Liver (tissue), 9 donors: ENCODE data around the gene MST1R. TPM values are rescaled to one million over a fixed set of nuclear protein-coding genes. Genes with fewer than 3 reads are reported as not detected.

Experiments
- DNase-seq: peaks from one replicate; pipeline ENCODE4 v3.0.0-alpha.2; 2017; ENCODE audit warnings: low spot score
- H3K27ac ChIP-seq, 2 donors: one replicate each; pipeline ENCODE4 v1.7.0; 2013; ENCODE audit warnings: inconsistent platforms in 2 of 2, low read length in 2 of 2, control low read depth in 1 of 2, low read depth in 1 of 2, mild to moderate bottlenecking in 1 of 2
- H3K27me3 ChIP-seq, 4 donors: one replicate each; pipeline versions ENCODE4 v1.6.1 to v1.7.0; 2013; ENCODE audit warnings: low read length in 3 of 4, inconsistent platforms in 1 of 4, mild to moderate bottlenecking in 1 of 4, moderate library complexity in 1 of 4; ENCODE audit not compliant: control insufficient read depth in 4 of 4, insufficient read depth in 4 of 4
- H3K36me3 ChIP-seq, 4 donors: one replicate each; pipeline versions ENCODE4 v1.6.1 to v1.7.0; 2013; ENCODE audit warnings: low read length in 3 of 4, mild to moderate bottlenecking in 3 of 4, low read depth in 1 of 4, moderate library complexity in 1 of 4; ENCODE audit not compliant: control insufficient read depth in 4 of 4, insufficient read depth in 3 of 4
- H3K4me1 ChIP-seq, 4 donors: one replicate each; pipeline versions ENCODE4 v1.6.1 to v1.7.0; 2013; ENCODE audit warnings: low read length in 3 of 4, mild to moderate bottlenecking in 3 of 4, moderate library complexity in 1 of 4; ENCODE audit not compliant: control insufficient read depth in 4 of 4, insufficient read depth in 4 of 4
- H3K4me3 ChIP-seq, 3 donors: one replicate each; pipeline versions ENCODE4 v1.6.1 to v1.7.0; 2013; ENCODE audit warnings: low read length in 3 of 3, control low read depth in 1 of 3, low read depth in 1 of 3, mild to moderate bottlenecking in 1 of 3
- H3K9ac ChIP-seq, 2 donors: one replicate each; pipeline ENCODE4 v1.7.0; 2013; ENCODE audit warnings: low read length in 2 of 2, mild to moderate bottlenecking in 2 of 2, moderate library complexity in 2 of 2, control low read depth in 1 of 2, low read depth in 1 of 2
- H3K9me3 ChIP-seq, 4 donors: one replicate each; pipeline versions ENCODE4 v1.6.1 to v1.7.0; 2013; ENCODE audit warnings: low read length in 3 of 4; ENCODE audit not compliant: control insufficient read depth in 4 of 4
- EGR1 ChIP-seq, 2 donors: IDR thresholded peaks; 2 replicates each; pipeline ENCODE4 v1.6.1; 2016 to 2018; ENCODE audit warnings: antibody characterized with exemption in 2 of 2, low read depth in 2 of 2
- FOXA1 ChIP-seq: IDR thresholded peaks from 2 replicates; pipeline ENCODE4 v1.6.1; 2016; ENCODE audit warnings: antibody characterized with exemption
- FOXA2 ChIP-seq: IDR thresholded peaks from 2 replicates; pipeline ENCODE4 v1.6.1; 2016; ENCODE audit warnings: antibody characterized with exemption
- GABPA ChIP-seq, 2 donors: IDR thresholded peaks in 1 of 2; conservative IDR thresholded peaks in 1 of 2; 2 replicates each; pipeline ENCODE4 v1.6.1; 2016; ENCODE audit warnings: antibody characterized with exemption in 2 of 2, mild to moderate bottlenecking in 1 of 2, moderate library complexity in 1 of 2
- HNF4A ChIP-seq, 2 donors: conservative IDR thresholded peaks; 2 replicates each; pipeline ENCODE4 v1.6.1; 2016; ENCODE audit warnings: antibody characterized with exemption in 2 of 2, mild to moderate bottlenecking in 2 of 2
- HNF4G ChIP-seq: IDR thresholded peaks from 2 replicates; pipeline ENCODE4 v1.6.1; 2016; ENCODE audit warnings: antibody characterized with exemption
- JUND ChIP-seq, 2 donors: IDR thresholded peaks; 2 replicates each; pipeline ENCODE4 v1.6.1; 2016; ENCODE audit warnings: antibody characterized with exemption in 2 of 2
- NR2F2 ChIP-seq: IDR thresholded peaks from 2 replicates; pipeline ENCODE4 v1.6.1; 2016; ENCODE audit warnings: antibody characterized with exemption
- RAD21 ChIP-seq, 2 donors: IDR thresholded peaks; 2 replicates each; pipeline ENCODE4 v1.6.1; 2016; ENCODE audit warnings: antibody characterized with exemption in 2 of 2, mild to moderate bottlenecking in 2 of 2
- REST ChIP-seq: IDR thresholded peaks from 2 replicates; pipeline ENCODE4 v1.6.1; 2016; ENCODE audit warnings: antibody characterized with exemption, mild to moderate bottlenecking
- RXRA ChIP-seq, 2 donors: IDR thresholded peaks; 2 replicates each; pipeline ENCODE4 v1.6.1; 2017 to 2018; ENCODE audit warnings: antibody characterized with exemption in 2 of 2, mild to moderate bottlenecking in 1 of 2
- SP1 ChIP-seq: IDR thresholded peaks from 2 replicates; pipeline ENCODE4 v1.6.1; 2018; ENCODE audit warnings: antibody characterized with exemption, mild to moderate bottlenecking
- TAF1 ChIP-seq: conservative IDR thresholded peaks from 2 replicates; pipeline ENCODE4 v1.6.1; 2016; ENCODE audit warnings: antibody characterized with exemption, mild to moderate bottlenecking
- YY1 ChIP-seq: IDR thresholded peaks from 2 replicates; pipeline ENCODE4 v1.6.1; 2016; ENCODE audit warnings: antibody characterized with exemption, mild to moderate bottlenecking
- WGBS: extraction: QIAGEN DNeasy Blood & Tissue Kit; methylation state at CpG from one replicate; pipeline ENCODE4 v1.1.7; 2013; 5-methylcytosine and 5-hydroxymethylcytosine counted together
- polyA plus RNA-seq, 2 donors: library from polyadenylated mRNA; stranded (reverse) in 1 of 2; unstranded in 1 of 2; fragments of 200-250 nt in 1 of 2; fragments of >200 nt in 1 of 2; fragmentation: Nextera tagmentation in 1 of 2; extraction: Ambion mirVana in 1 of 2; gene quantifications; one replicate each; pipeline versions ENCODE4 v1.2.1 to v1.2.3, GENCODE V29; 2013 to 2015
- total RNA-seq, 2 donors: library from RNA; depleted of rRNA; stranded (reverse); fragments of >200 nt; gene quantifications; one replicate each; pipeline ENCODE4 v1.2.3, GENCODE V29; 2014
- TF ChIP-seq, protein P1 (sequence below): IDR thresholded peaks from 2 replicates; pipeline ENCODE4 v1.6.1; 2016; ENCODE audit warnings: antibody characterized with exemption
- TF ChIP-seq, protein P2 (sequence below): IDR thresholded peaks from 2 replicates; pipeline ENCODE4 v1.6.1; 2016; ENCODE audit warnings: antibody characterized with exemption
- TF ChIP-seq, protein P3 (sequence below): IDR thresholded peaks from 2 replicates; pipeline ENCODE4 v1.6.1; 2016; ENCODE audit warnings: antibody characterized with exemption
- TF ChIP-seq, protein P4 (sequence below): fragments of 150-350 bp; IDR thresholded peaks from 2 replicates; pipeline ENCODE4 v1.5.1; 2017; ENCODE audit warnings: improper control_type of control experiment, low read depth, low read length; ENCODE audit not compliant: missing input control
- donor health status: healthy.
- donor health status: healthy.
- donor health status: healthy.
- donor health status: healthy.
- donor health status: healthy.

Gene MST1R
- total and polyA plus RNA-seq, 4 donors, result 0.10 to 0.56 (median 0.33) TPM

DNA sequence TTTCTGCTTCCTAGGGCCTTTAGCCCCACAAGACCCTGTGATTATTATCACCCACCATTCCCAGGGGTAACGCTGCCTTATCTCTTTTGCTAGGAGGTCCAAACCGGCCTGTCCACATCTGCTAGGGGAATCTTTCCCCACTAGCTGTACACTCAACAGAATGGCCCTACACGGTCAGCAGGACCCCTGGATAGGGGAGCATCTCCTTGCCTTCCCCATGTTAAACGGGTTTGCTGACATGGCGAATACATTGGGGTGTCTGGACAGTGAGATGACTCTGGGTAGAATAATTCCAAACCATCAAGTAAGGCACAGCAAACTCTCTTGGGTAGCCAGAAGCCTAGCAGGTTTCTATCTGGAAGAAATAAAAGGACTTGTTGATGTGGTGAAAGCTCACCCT is 48.0 kb downstream of the MST1R start:
- no peak overlapping the region for H3K4me3 ChIP-seq
- H3K4me1 ChIP-seq, result peaks cover 5 to 16% (median 10%) of the 10 kb centered on the region in 4 donors
- no peak for TF ChIP-seq RXRA (IDR thresholded peaks at IDR 0.05)
- no peak for TF ChIP-seq REST
- TF ChIP-seq HNF4A (conservative IDR thresholded peaks at IDR 0.05), result no peak
- TF ChIP-seq YY1, result no peak
- no peak for TF ChIP-seq HNF4G
- no peak for TF ChIP-seq JUND (IDR thresholded peaks at IDR 0.05)
- TF ChIP-seq, protein P1, sequence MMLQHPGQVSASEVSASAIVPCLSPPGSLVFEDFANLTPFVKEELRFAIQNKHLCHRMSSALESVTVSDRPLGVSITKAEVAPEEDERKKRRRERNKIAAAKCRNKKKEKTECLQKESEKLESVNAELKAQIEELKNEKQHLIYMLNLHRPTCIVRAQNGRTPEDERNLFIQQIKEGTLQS, result no peak
- TF ChIP-seq SP1, result no peak
- TF ChIP-seq, protein P2, sequence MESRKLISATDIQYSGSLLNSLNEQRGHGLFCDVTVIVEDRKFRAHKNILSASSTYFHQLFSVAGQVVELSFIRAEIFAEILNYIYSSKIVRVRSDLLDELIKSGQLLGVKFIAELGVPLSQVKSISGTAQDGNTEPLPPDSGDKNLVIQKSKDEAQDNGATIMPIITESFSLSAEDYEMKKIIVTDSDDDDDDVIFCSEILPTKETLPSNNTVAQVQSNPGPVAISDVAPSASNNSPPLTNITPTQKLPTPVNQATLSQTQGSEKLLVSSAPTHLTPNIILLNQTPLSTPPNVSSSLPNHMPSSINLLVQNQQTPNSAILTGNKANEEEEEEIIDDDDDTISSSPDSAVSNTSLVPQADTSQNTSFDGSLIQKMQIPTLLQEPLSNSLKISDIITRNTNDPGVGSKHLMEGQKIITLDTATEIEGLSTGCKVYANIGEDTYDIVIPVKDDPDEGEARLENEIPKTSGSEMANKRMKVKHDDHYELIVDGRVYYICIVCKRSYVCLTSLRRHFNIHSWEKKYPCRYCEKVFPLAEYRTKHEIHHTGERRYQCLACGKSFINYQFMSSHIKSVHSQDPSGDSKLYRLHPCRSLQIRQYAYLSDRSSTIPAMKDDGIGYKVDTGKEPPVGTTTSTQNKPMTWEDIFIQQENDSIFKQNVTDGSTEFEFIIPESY, result no peak
- TF ChIP-seq FOXA2, result no peak
- TF ChIP-seq TAF1, result no peak
- TF ChIP-seq, protein P3, sequence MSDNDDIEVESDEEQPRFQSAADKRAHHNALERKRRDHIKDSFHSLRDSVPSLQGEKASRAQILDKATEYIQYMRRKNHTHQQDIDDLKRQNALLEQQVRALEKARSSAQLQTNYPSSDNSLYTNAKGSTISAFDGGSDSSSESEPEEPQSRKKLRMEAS, result no peak
- TF ChIP-seq, protein P4, sequence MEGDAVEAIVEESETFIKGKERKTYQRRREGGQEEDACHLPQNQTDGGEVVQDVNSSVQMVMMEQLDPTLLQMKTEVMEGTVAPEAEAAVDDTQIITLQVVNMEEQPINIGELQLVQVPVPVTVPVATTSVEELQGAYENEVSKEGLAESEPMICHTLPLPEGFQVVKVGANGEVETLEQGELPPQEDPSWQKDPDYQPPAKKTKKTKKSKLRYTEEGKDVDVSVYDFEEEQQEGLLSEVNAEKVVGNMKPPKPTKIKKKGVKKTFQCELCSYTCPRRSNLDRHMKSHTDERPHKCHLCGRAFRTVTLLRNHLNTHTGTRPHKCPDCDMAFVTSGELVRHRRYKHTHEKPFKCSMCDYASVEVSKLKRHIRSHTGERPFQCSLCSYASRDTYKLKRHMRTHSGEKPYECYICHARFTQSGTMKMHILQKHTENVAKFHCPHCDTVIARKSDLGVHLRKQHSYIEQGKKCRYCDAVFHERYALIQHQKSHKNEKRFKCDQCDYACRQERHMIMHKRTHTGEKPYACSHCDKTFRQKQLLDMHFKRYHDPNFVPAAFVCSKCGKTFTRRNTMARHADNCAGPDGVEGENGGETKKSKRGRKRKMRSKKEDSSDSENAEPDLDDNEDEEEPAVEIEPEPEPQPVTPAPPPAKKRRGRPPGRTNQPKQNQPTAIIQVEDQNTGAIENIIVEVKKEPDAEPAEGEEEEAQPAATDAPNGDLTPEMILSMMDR, result no peak
- no peak for TF ChIP-seq FOXA1
- no peak for TF ChIP-seq EGR1 (IDR thresholded peaks at IDR 0.05; ENCODE audit: low read depth in 2 of 2)
- TF ChIP-seq GABPA (IDR thresholded peaks at IDR 0.05 in 1 of 2, conservative IDR thresholded peaks at IDR 0.05 in 1 of 2), result no peak
- TF ChIP-seq NR2F2, result no peak
- TF ChIP-seq RAD21 (IDR thresholded peaks at IDR 0.05), result no peak
- no peak overlapping the region for H3K9ac ChIP-seq
- H3K9me3 ChIP-seq, result no peaks in the 10 kb centered on the region
- no peak overlapping the region for H3K27ac ChIP-seq
- DNase-seq, result no peak
- WGBS, result 62% methylated on average over 5 of the region's 5 CpGs
- no peaks in the 10 kb centered on the region for H3K27me3 ChIP-seq
- H3K36me3 ChIP-seq, result no peaks in the 10 kb centered on the region

DNA sequence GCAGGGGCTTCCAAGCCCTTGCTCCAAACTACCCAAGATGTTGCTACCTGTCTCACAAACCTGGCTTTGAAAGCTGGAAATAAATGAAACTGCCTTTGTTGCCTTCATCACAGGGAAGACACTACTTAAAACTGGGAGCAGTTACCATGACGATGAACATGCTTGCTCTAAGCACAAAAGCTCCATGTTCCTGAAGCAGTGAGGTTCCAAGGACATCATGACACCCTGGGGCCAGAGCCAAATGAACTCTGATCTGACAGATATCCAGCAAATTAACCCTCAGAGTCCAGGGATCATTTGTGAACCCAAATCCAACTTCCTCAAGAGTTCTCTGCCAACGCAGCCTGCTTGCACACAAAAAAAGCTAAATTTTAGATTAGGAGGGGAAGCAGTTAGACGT is 58.0 kb downstream of the MST1R start:
- no peaks in the 10 kb centered on the region for H3K36me3 ChIP-seq
- H3K9ac ChIP-seq, result no peak overlapping the region
- WGBS, result 54% methylated on average over 3 of the region's 3 CpGs
- H3K9me3 ChIP-seq, result no peaks in the 10 kb centered on the region
- DNase-seq, result no peak
- no peaks in the 10 kb centered on the region for H3K27me3 ChIP-seq
- no peak overlapping the region for H3K27ac ChIP-seq
- H3K4me3 ChIP-seq, result no peak overlapping the region
- peaks cover 1 to 10% (median 7%) of the 10 kb centered on the region in 4 donors for H3K4me1 ChIP-seq
- TF ChIP-seq GABPA (IDR thresholded peaks at IDR 0.05 in 1 of 2, conservative IDR thresholded peaks at IDR 0.05 in 1 of 2) (no peak), HNF4A (conservative IDR thresholded peaks at IDR 0.05) (peak; percentile 74 to 91), YY1 (no peak), RXRA (IDR thresholded peaks at IDR 0.05) (peak; percentile 8 to 36), EGR1 (IDR thresholded peaks at IDR 0.05; ENCODE audit: low read depth in 2 of 2) (no peak), JUND (IDR thresholded peaks at IDR 0.05) (no peak), FOXA2 (no peak), SP1 (peak; percentile 63)
- TF ChIP-seq, protein P3, result no peak
- TF ChIP-seq, protein P1, result no peak
- TF ChIP-seq, protein P2, result no peak
- TF ChIP-seq, protein P4, result no peak
